ENCODE measurements around the gene BRD4. TPM values are rescaled to one million over a fixed set of nuclear protein-coding genes. Genes with fewer than 3 reads are reported as not detected.

Gene BRD4
- 11.1 TPM for total RNA-seq (2013)
- polyA plus RNA-seq: 10 to 100 TPM in 1 of 3 donors, 1 to 10 TPM in 2; 3.7 to 19.2 (median 4.2) TPM
- polyA minus RNA-seq: 17.9 and 21.5 TPM in 2 replicates
- total RNA-seq: 75.9 to 299 (median 88.7) reads per million in 11 experiments

DNA sequence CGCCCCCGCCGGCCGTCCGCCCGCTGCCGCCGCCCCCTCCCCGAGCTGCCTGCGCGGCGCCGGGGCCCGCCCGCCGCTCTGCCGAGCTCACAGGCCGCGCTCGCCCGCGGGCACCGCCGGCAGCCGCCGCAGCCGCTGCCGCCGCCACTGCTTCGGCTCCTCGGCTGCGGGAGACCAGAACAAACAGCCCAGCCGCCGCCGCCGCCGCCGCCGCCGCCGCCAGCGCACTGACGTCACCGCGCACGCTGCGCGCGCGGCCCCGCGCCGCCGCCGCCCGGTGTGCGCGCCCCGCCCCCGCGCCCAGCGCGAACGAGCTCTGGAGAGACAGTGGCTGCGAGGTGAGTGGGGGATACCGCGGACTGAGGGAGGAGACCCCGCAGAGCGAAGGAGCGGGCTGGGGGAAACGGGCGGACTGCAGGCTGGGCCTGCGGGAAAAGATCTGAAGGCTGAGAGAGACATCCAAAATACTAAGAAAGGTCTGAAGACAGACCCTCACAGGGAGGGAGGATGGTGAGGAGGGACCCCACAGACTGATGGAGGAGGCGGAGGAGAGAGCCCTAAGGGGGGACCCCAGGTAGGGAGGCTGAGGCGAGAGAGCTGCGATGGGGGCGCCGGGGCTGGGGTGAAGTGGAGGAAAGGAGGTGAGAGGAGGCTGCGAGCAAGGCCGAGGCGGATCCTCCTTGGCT lies at the start of gene BRD4:
Gene BRD4 (minus strand): TSS at position 229 of the 686 bp plus-strand sequence. CDS start 59,440 bp downstream, outside the sequence.
- peaks cover 50% of the 10 kb centered on the region for H3K4me1 Mint-ChIP-seq
- H3K27me3 Mint-ChIP-seq (ENCODE audit: low read depth in 3 of 3): peaks cover 0 to 5% (median 0%) of the 10 kb centered on the region in 3 donors
- intact Hi-C loops (cut with micrococcal nuclease): loop anchor here in 1 of 2 donors (5.0 to 10.0 kb wide), 2 partner anchors 45 to 48 kb away; partner anchors contain the start of gene AKAP8

More for the DNA sequence above, at the start of gene BRD4:
- peak within 1 kb of the TSS; percentile 89 to 98 (median 90) for H3K4me3 ChIP-seq (replicated peaks in 1 of 3; ENCODE audit: low read depth in 2 of 3, low read length in 3 of 3)
- TF ChIP-seq CTCF (IDR thresholded peaks at IDR 0.05): no peak
- H3K27ac ChIP-seq (ENCODE audit: low read depth in 1 of 2, low read length in 2 of 2): peak within 1 kb of the TSS; percentile 81 to 97
- H3K9ac ChIP-seq (ENCODE audit: insufficient read depth, low read length, poor library complexity, severe bottlenecking): peak within 1 kb of the TSS; percentile 99
- peak within 1 kb of the TSS; percentile 99 for H3K4me2 ChIP-seq (replicated peaks; ENCODE audit: extremely low read depth, low read length, poor library complexity, severe bottlenecking)
- peaks cover 50 to 62% of the 10 kb centered on the region in 2 donors for H3K4me1 ChIP-seq (ENCODE audit: control insufficient read depth in 1 of 2, insufficient read depth in 2 of 2, low read length in 2 of 2)
- peaks cover 4 to 12% of the 10 kb centered on the region in 2 donors for H3K36me3 Mint-ChIP-seq
- H3K4me3 Mint-ChIP-seq: peak within 1 kb of the TSS; percentile 98 to 99
- peaks cover 0 to 15% of the 10 kb centered on the region in 2 donors for H3K36me3 ChIP-seq (replicated peaks in 1 of 2; ENCODE audit: control insufficient read depth in 1 of 2, insufficient read depth in 2 of 2, low read length in 2 of 2)
- peak within 1 kb of the TSS; percentile 68 for H2AFZ ChIP-seq (ENCODE audit: insufficient read depth, low read depth, low read length, poor library complexity, severe bottlenecking)
- no peaks in the 10 kb centered on the region for H3K27me3 ChIP-seq (ENCODE audit: control insufficient read depth in 2 of 2, insufficient read depth in 2 of 2, low read length in 2 of 2)
- peaks cover 69% of the 10 kb centered on the region for H3K79me2 ChIP-seq (ENCODE audit: insufficient read depth, low read length)
- DNase-seq: peak in 2 of 3 donors; percentile 57 to 73
- H3K9me3 Mint-ChIP-seq: peaks cover 0 to 8% (median 0%) of the 10 kb centered on the region in 7 donors
- under 1% methylated on average over 76 of the region's 81 CpGs for WGBS (ENCODE audit: insufficient coverage)
- peaks cover 39% of the 10 kb centered on the region for H4K20me1 ChIP-seq (ENCODE audit: insufficient read depth, low read length)
- peak within 1 kb of the TSS; percentile 95 to 99 (median 99) for H3K27ac Mint-ChIP-seq
- H3K9me3 ChIP-seq (replicated peaks in 1 of 2; ENCODE audit: control insufficient read depth in 1 of 2, insufficient read depth in 1 of 2, low read length in 2 of 2): no peaks in the 10 kb centered on the region
